Muscle layer of duodenum (tissue), 2 donors: ENCODE data around the gene ZC3H7B.
A peak's percentile ranks its signal among the peaks of the same experiment; 100 is the strongest.

ENCODE experiments used
- H3K27ac ChIP-seq: one replicate; pipeline ENCODE4 v1.7.0; 2013; ENCODE audit warnings: mild to moderate bottlenecking, low read length
- H3K27me3 ChIP-seq: one replicate; pipeline ENCODE4 v1.7.0; 2013; ENCODE audit warnings: low read depth, mild to moderate bottlenecking, control low read depth, low read length
- H3K36me3 ChIP-seq, 2 donors: one replicate each; pipeline ENCODE4 v1.7.0; 2013; ENCODE audit warnings: low read length in 2 of 2, control low read depth in 1 of 2, mild to moderate bottlenecking in 1 of 2; ENCODE audit not compliant: insufficient read depth in 2 of 2, control insufficient read depth in 1 of 2
- H3K4me1 ChIP-seq, 2 donors: one replicate each; pipeline ENCODE4 v1.7.0; 2013; ENCODE audit warnings: low read length in 2 of 2, mild to moderate bottlenecking in 2 of 2, control low read depth in 1 of 2, moderate library complexity in 1 of 2; ENCODE audit not compliant: insufficient read depth in 2 of 2, control insufficient read depth in 1 of 2
- H3K4me3 ChIP-seq, 2 donors: one replicate each; pipeline ENCODE4 v1.7.0; 2013; ENCODE audit warnings: low read length in 2 of 2, low read depth in 1 of 2, mild to moderate bottlenecking in 1 of 2
- H3K9me3 ChIP-seq, 2 donors: one replicate each; pipeline ENCODE4 v1.7.0; 2013; ENCODE audit warnings: low read length in 2 of 2, control low read depth in 1 of 2, mild to moderate bottlenecking in 1 of 2; ENCODE audit not compliant: control insufficient read depth in 1 of 2
- donor health status: healthy.

The ZC3H7B gene

DNA sequence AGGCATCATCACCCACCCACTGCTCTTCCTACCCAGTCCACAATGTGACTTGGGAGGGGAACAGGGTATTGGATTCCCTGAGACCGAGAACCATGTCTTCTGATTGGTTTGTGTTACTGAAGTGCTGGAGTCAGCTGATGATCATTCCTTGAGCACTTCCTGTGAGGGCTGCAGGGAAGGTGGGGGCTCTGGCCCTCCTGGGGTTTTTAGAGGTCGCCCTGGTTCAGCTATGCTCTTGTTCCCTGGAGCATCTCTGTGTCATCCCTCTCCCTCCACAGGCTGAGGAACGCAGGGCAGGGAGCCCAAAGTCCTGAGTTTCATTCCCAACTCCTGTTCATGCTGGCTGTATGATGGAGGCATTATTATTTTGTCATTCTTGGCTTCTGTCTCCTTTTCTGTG, 6.7 kb downstream of the ZC3H7B start:
- H3K4me1 ChIP-seq, result peaks cover 10 to 21% of the 10 kb centered on the region in 2 donors
- H3K27me3 ChIP-seq, result no peaks in the 10 kb centered on the region
- H3K4me3 ChIP-seq, result no peak overlapping the region
- H3K36me3 ChIP-seq, result no peaks in the 10 kb centered on the region
- H3K9me3 ChIP-seq, result no peaks in the 10 kb centered on the region
- H3K27ac ChIP-seq, result peak overlapping the region; percentile 12

GRCh38 chr22:41308544-41308947, 7.2 kb downstream of the ZC3H7B start:
- H3K27ac ChIP-seq, result peak overlapping the region; percentile 12

GRCh38 chr22:41310336-41310735, 9.0 kb downstream of the ZC3H7B start:
- H3K9me3 ChIP-seq, result no peaks in the 10 kb centered on the region
- H3K36me3 ChIP-seq, result no peaks in the 10 kb centered on the region
- H3K4me1 ChIP-seq, result peaks cover 7 to 17% of the 10 kb centered on the region in 2 donors
- no peaks in the 10 kb centered on the region for H3K27me3 ChIP-seq
- no peak overlapping the region for H3K27ac ChIP-seq
- no peak overlapping the region for H3K4me3 ChIP-seq

More at GRCh38 chr22:41308544-41308947, 7.2 kb downstream of the ZC3H7B start:
- Histone ChIP-seq H3K4me1 (peaks cover 7 to 17% of the 10 kb centered on the region in 2 donors), H3K9me3 (no peaks in the 10 kb centered on the region), H3K27me3 (no peaks in the 10 kb centered on the region), H3K4me3 (no peak overlapping the region), H3K36me3 (no peaks in the 10 kb centered on the region)

DNA sequence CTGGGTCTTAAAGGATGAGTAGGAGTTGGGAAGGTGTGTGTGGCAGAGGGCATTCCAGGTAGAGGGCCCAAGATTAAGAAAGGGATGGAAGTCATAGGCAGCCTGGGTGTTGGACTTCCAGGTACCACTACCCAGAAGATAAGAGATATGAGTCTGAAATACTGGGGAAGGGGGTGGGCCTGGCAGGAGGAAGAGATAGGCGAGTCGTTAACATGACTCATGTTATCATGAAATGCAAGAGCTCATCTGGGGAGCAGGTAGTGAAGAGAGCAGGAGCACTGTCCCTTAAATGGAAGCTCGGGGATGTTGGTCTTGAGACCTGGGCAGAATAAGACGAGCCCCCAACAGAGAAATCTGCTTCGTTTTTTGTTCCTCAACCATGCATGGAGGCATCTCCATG, 10.2 kb downstream of the ZC3H7B start:
- H3K36me3 ChIP-seq, result no peaks in the 10 kb centered on the region
- H3K9me3 ChIP-seq, result no peaks in the 10 kb centered on the region
- H3K27ac ChIP-seq, result no peak overlapping the region
- H3K27me3 ChIP-seq, result no peaks in the 10 kb centered on the region
- no peak overlapping the region for H3K4me3 ChIP-seq
- H3K4me1 ChIP-seq, result peaks cover 7 to 13% of the 10 kb centered on the region in 2 donors

DNA sequence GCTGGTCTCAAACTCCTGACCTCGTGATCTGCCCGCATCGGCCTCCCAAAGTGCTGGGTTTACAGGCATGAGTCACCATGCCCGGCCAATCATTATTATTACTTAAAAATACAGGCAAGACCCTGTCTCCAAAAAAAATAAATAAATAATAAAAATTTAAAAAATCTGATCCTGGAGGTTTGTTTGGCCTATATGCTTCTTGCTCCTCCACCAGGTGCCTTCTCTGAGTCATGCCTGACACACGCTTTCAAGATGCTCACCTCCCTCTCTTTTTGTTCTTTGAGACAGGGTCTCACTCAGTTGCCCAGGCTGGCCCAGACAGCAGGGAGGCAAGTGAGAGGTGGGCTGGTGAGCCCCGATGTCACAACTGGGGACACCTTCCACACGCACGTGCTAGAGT, 13.5 kb downstream of the ZC3H7B start:
- no peak overlapping the region for H3K27ac ChIP-seq
- H3K4me1 ChIP-seq, result no peaks in the 10 kb centered on the region
- no peaks in the 10 kb centered on the region for H3K27me3 ChIP-seq
- no peak overlapping the region for H3K4me3 ChIP-seq
- H3K36me3 ChIP-seq, result no peaks in the 10 kb centered on the region
- no peaks in the 10 kb centered on the region for H3K9me3 ChIP-seq

DNA sequence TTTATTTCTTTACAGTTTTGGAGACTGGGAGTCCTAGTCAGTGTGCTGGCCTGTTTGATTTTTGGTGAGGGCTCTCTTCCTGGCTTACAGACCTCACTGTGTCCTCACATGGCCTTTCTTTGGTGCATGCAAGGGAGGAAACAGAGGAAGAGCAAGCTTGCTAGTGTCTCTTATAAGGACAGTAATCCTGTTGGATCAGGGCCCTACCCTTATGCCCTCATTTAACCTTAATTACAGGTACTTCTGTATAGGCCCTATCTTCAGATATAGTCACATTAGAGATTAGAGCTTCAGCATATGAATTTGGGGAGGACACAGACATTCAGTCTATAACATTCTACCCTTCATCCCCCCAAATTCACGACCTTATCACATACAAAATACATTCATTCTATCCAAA, 14.3 kb downstream of the ZC3H7B start:
- Histone ChIP-seq H3K9me3 (no peaks in the 10 kb centered on the region), H3K27me3 (no peaks in the 10 kb centered on the region), H3K36me3 (peaks cover 0 to 4% of the 10 kb centered on the region in 2 donors), H3K27ac (no peak overlapping the region), H3K4me3 (no peak overlapping the region), H3K4me1 (no peaks in the 10 kb centered on the region)

- no peak overlapping the region for H3K4me3 ChIP-seq
- peaks cover 0 to 40% of the 10 kb centered on the region in 2 donors for H3K36me3 ChIP-seq
- no peaks in the 10 kb centered on the region for H3K4me1 ChIP-seq
- no peaks in the 10 kb centered on the region for H3K9me3 ChIP-seq
- no peaks in the 10 kb centered on the region for H3K27me3 ChIP-seq
- H3K27ac ChIP-seq, result no peak overlapping the region
Measured at GRCh38 chr22:41320416-41321240, 19.3 kb downstream of the ZC3H7B start.

DNA sequence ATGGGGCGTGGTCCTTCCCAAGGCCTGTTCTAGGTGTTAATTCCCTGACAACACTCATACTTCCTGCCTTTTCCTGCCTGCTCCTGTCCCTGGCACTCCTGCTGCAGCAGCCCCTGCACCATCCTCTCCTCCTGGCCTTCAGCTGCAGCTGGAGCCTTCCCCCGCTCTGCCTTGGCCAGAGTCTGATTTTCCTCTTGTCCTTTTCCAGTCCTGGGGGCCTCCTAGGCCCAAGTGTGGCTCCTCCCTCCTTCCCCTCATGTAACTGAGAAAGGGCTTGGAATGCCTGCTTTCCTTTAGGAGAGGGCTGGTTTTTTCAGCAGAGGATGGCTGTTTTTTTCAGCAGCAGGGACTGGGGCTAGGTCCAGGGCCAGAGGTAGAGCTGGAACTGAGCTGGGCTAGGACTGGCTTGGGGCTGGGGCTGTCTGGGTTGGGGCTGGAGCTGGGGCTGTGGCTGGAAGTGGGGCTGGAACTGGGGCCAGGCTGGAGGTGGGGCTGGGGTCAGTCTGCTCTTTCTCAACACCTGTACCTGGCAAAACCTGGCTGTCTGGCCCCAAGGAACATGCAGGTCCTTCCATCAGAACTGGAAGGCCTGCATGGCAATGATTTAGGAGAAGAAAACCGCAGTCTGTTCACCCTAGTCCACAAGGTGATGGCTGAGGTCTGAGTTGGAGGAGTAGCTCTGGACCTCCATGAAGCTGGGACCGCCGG, 23.6 kb downstream of the ZC3H7B start:
- no peaks in the 10 kb centered on the region for H3K27me3 ChIP-seq
- H3K4me3 ChIP-seq, result no peak overlapping the region
- H3K36me3 ChIP-seq, result peaks cover 23 to 75% of the 10 kb centered on the region in 2 donors
- no peaks in the 10 kb centered on the region for H3K9me3 ChIP-seq
- no peaks in the 10 kb centered on the region for H3K4me1 ChIP-seq
- H3K27ac ChIP-seq, result no peak overlapping the region

GRCh38 chr22:41327124-41327523, 25.8 kb downstream of the ZC3H7B start:
- Histone ChIP-seq H3K4me1 (no peaks in the 10 kb centered on the region), H3K27me3 (no peaks in the 10 kb centered on the region), H3K9me3 (no peaks in the 10 kb centered on the region), H3K4me3 (no peak overlapping the region), H3K36me3 (peaks cover 31 to 74% of the 10 kb centered on the region in 2 donors), H3K27ac (no peak overlapping the region)

DNA sequence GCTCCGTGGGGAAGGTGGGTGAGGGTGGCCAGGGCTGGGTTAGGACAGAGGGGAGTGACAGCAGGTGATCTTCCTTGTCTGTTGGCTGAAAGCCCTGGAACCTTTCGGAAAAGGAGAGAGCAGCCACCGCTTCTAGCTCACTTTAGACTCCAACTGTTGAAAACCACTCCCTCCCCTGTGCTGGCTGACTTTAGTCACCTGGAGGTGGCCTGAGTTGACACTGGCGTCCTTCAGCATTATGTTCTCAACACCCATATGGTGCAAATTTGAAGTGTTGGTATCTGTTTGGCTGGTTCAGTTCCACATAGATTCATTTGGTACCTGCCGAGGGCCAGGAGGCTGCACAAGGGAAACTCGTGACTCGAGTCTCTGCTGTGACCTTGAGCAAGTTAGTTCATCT, 28.8 kb downstream of the ZC3H7B start:
- no peaks in the 10 kb centered on the region for H3K27me3 ChIP-seq
- H3K36me3 ChIP-seq, result peaks cover 35 to 72% of the 10 kb centered on the region in 2 donors
- H3K4me3 ChIP-seq, result no peak overlapping the region
- H3K9me3 ChIP-seq, result no peaks in the 10 kb centered on the region
- no peak overlapping the region for H3K27ac ChIP-seq
- H3K4me1 ChIP-seq, result no peaks in the 10 kb centered on the region

DNA sequence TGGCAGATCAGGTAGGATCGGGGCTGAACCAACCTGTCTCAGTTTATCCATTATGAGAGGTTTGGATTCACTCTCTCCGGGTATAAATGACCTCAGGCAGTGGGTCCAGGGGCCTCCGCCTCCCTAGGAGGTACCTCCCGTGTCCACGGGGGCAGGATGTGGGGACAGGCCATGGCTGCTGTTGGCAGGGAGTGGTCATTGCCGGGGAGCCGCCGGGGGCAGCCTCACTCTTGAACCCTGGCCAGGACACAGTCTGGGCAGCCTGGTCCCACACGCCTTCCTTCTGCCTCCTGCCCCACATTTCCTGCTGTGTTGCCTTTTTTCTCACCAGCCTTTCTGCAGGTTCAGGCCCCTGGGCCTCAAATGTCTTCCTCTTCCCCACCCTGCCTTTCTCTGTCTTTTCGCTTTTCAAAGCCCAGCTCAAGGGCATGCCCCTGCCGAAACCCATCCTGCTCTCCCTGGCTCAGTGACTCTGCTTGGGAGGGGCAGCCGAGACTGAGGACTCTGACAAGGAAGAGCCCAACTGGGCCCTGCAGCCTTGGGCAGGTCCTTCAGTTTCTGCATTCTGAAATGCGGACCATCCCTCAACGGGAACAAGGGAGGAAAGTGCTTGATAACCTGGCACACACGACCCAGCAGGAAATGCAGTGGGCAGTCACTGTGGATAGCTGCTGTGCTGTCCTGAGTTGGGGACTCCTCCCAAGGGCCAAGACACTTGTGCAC, 31.1 kb downstream of the ZC3H7B start:
- Histone ChIP-seq H3K27ac (no peak overlapping the region), H3K36me3 (peaks cover 24 to 64% of the 10 kb centered on the region in 2 donors), H3K27me3 (no peaks in the 10 kb centered on the region), H3K4me1 (no peaks in the 10 kb centered on the region), H3K9me3 (no peaks in the 10 kb centered on the region), H3K4me3 (no peak overlapping the region)
